ENCODE data around the gene KNTC1.
"Not testable (repeated sequence)": the region's sequence is repeated elsewhere in the genome, so short reads cannot be mapped to it uniquely, and the experiment has no call there.

DNA sequence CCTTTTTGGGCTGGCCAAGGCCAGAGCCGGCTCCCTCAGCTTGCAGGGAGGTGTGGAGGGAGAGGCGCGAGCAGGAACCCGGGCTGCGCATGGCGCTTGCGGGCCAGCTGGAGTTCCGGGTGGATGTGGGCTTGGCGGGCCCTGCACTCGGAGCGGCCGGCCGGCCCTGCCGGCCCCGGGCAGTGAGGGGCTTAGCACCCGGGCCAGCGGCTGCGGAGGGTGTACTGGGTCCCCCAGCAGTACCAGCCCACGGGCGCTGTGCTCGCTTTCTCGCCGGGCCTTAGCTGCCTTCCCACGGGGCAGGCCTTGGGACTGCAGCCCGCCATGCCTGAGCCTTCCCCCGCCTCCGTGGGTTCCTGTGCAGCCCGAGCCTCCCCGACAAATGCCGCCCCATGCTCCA, 64.9 kb downstream of the KNTC1 start:
- TF ChIP-seq ZNF223, YY1, ZNF660, ZBTB1 (tag by site-specific recombination; IDR thresholded peaks at IDR 0.05): not testable (repeated sequence)
- TF ChIP-seq, protein P1, sequence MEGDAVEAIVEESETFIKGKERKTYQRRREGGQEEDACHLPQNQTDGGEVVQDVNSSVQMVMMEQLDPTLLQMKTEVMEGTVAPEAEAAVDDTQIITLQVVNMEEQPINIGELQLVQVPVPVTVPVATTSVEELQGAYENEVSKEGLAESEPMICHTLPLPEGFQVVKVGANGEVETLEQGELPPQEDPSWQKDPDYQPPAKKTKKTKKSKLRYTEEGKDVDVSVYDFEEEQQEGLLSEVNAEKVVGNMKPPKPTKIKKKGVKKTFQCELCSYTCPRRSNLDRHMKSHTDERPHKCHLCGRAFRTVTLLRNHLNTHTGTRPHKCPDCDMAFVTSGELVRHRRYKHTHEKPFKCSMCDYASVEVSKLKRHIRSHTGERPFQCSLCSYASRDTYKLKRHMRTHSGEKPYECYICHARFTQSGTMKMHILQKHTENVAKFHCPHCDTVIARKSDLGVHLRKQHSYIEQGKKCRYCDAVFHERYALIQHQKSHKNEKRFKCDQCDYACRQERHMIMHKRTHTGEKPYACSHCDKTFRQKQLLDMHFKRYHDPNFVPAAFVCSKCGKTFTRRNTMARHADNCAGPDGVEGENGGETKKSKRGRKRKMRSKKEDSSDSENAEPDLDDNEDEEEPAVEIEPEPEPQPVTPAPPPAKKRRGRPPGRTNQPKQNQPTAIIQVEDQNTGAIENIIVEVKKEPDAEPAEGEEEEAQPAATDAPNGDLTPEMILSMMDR (tag by site-specific recombination; IDR thresholded peaks at IDR 0.05): not testable (repeated sequence)
- TF ChIP-seq, protein P2, sequence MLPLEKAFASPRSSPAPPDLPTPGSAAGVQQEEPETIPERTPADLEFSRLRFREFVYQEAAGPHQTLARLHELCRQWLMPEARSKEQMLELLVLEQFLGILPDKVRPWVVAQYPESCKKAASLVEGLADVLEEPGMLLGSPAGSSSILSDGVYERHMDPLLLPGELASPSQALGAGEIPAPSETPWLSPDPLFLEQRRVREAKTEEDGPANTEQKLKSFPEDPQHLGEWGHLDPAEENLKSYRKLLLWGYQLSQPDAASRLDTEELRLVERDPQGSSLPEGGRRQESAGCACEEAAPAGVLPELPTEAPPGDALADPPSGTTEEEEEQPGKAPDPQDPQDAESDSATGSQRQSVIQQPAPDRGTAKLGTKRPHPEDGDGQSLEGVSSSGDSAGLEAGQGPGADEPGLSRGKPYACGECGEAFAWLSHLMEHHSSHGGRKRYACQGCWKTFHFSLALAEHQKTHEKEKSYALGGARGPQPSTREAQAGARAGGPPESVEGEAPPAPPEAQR (tag by site-specific recombination; IDR thresholded peaks at IDR 0.05): not testable (repeated sequence)
